Islet precursor cell (in vitro differentiated cells): Measurements from ENCODE around the gene CD274.

Source experiments
- DNase-seq: peaks from one replicate; pipeline ENCODE4 v3.0.0-alpha.2; 2018

The CD274 gene

GRCh38 chr9:5500441-5501235, 50.3 kb downstream of the CD274 start:
- no peak for DNase-seq

GRCh38 chr9:5502553-5502952, 52.2 kb downstream of the CD274 start:
- DNase-seq: no peak

GRCh38 chr9:5509573-5509972, 59.2 kb downstream of the CD274 start:
- DNase-seq: no peak

GRCh38 chr9:5510360-5510931, 60.1 kb downstream of the CD274 start, which contains the start of gene PDCD1LG2:
Gene PDCD1LG2 (plus strand): TSS chr9:5510531. CDS start chr9:5522547, 12,016 bp downstream.
- no peak for DNase-seq

GRCh38 chr9:5510989-5511388, 60.6 kb downstream of the CD274 start:
- no peak for DNase-seq

GRCh38 chr9:5511476-5511875, 61.1 kb downstream of the CD274 start:
- DNase-seq: no peak

GRCh38 chr9:5511935-5512580, 61.7 kb downstream of the CD274 start:
- no peak for DNase-seq

- DNase-seq: no peak
Measured at GRCh38 chr9:5512658-5513452, 62.5 kb downstream of the CD274 start.

GRCh38 chr9:5513966-5514616, 63.7 kb downstream of the CD274 start:
- DNase-seq: no peak

- no peak for DNase-seq
Measured at GRCh38 chr9:5514617-5515260, 64.4 kb downstream of the CD274 start.

- no peak for DNase-seq
Measured at GRCh38 chr9:5515261-5515650, 64.9 kb downstream of the CD274 start.

- no peak for DNase-seq
Measured at GRCh38 chr9:5516453-5517220, 66.3 kb downstream of the CD274 start.

GRCh38 chr9:5518171-5518936, 68.0 kb downstream of the CD274 start:
- DNase-seq: no peak

- DNase-seq: no peak
Measured at GRCh38 chr9:5518937-5519319, 68.6 kb downstream of the CD274 start.
